CD4-positive, alpha-beta T cell treated with Interleukin-17A for 1 hour (primary cell): ENCODE measurements around the gene ABAT.
"Not testable (repeated sequence)": the region's sequence is repeated elsewhere in the genome, so short reads cannot be mapped to it uniquely, and the experiment has no call there.

Experiments
- DNase-seq: peaks from one replicate; pipeline ENCODE4 v3.0.0-alpha.2; 2020

ABAT gene

DNA sequence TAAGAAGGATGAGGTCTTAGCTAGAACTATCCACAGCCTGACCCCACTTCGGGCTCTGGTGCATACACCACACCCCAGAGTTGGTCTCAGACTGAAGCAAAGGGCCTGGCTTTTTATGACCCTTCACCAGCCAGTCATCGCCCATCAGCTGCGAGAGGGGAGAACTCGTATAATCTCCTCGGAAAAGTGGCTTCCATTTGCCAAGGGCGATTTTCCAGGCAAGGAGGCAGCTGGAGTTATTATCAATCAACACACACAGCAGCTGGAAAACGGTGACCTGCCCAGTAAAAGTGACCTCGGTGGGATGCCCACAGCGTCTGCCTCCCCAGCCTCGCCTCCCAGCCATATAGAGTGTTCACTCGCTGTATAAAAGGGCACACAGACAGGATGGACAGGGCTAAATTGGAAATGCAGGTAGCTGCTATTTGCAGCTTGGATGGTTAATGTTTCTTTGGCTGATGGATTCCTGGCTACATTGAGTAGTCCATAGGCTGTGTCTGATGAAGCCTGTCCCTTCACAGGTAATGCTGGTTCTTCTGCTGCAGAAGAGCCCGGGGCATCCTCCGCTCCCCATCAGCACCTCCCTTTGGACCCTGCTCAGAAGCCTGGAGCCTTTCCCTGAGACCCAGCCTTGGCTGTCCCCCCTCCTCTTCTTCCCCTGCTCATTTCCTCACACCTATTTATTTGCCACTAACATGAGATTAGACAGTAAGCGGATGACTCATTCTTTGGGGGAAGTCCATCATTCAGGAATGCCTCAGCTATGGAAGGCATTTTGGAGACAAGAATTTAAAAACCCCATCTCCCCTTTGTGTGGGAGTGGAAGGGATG lies 77.3 kb downstream of the ABAT start:
- no peak for DNase-seq

DNA sequence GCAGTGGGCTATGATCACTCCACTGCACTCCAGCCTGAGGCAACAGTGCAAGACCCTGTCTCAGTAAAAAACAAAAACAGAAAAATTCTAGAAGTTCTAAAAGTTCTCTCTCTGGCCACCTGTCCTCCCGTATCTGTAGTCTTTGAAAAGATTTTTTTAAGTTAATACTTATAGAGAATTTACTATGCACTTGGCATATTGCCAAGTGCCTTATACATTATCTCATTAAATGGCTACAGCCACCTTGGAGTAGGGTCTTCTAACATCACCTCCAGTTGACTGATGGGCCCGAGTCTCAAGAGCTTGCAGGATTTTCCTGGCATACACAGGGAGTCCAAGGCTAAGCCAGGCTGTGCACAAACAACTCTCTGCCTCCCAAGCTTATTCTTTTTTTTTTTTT lies 78.3 kb downstream of the ABAT start:
- DNase-seq, result no peak

DNA sequence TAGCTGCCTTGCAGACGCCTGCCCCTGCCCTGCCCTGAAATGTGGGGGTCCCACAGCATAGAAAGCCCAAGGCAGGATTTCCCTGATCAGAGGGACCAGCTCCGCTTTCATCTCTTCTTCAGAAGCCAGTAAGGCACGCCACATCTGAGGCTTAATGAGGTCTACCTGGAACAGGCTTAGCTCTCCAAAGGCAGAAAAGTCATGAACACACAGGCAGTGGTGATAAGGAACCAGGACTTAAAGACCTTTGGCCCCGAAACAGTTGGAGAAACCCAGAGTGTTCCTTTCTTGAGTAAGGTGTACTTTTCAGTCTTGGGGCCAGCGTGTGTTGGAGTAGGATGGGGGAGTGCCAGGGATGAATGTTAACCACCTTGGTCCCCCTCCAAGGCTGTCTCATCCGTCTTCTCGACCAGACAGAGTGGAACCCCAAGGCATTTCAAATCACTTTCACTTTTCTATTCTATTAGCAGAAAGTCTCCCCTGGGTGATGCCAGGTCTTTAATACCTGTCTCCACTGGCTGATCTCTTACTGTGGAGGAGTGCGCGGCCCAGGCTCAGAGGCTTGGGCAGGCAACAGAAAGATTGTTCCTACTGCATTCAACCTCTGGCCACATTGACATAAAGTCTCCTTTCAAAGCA lies 79.1 kb downstream of the ABAT start:
- no peak for DNase-seq

DNA sequence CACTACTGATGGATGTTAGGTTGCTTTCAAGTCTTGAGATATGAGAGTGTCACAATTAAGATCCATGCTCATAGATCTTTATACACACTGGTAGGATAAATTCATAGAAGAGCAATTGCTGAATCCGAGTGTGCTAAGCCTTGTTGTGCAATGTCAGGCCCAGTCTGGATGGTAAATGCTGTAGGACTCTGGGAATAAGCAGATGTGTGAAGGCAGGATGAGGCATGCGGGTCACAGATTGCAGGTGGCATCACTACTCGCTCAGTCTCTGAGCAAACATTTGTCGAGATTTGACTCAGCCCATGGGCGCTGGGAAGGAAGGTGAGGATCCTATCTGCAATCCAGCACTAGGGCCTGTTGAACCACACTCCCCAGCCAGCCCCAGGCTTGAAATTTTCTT lies 82.3 kb downstream of the ABAT start:
- no peak for DNase-seq

DNA sequence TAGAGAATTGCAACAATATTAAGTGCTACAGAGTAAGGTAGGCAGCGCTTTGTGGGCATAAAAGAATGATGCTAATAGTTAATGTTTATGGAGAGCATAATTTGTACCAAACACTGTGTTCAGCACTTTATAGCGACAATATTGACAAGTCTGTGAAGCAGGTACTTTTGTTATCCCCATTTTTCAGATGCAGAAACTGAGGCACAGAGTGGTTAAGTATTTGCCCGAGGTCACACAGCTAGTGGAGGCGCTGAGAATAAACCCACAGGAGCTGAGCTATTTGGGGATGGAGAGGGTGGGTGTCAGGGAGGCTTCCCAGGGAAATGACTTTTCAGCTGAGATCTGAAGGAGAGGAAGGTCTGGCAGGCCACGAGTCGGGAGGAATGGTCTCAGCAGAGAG lies 83.6 kb downstream of the ABAT start:
- DNase-seq, result no peak

DNA sequence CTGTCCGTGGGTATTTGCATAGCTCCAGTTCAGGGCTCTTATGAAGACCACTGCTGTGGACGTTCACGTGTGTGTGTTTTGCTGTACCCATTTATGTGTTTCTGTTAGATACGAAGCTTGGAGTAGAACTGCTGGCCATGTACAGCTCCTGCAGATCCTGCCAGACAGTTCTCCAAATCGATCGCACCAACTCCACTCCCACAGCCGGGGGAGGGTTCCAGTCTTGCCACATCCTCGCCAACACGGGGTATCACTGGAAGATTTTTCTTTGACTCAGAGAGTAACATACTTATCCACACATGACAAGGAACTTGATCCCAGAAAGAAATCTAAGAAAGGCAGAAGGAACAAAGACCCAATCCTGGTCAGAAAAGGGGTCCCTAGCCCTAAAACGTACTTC lies 85.6 kb downstream of the ABAT start:
- DNase-seq, result no peak

DNA sequence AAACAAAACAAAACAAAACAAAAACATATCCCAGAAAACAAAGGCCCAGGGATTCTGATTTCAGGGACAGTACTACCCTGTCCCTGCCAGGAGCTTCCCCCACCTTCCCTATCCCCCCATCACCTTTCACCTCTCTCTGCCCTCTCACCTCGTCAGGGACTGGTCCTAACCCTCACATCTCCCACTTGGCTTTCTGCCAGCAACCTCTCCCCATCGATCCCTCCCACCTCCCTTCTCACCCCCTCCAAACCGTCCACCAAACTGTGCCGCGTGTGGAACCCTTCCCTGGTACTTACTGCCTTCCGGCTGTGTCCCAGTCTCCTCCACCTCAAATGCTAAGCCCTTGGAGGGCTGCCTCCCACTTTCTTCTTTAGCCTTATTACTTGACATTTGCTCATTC lies 86.7 kb downstream of the ABAT start:
- DNase-seq, result no peak

DNA sequence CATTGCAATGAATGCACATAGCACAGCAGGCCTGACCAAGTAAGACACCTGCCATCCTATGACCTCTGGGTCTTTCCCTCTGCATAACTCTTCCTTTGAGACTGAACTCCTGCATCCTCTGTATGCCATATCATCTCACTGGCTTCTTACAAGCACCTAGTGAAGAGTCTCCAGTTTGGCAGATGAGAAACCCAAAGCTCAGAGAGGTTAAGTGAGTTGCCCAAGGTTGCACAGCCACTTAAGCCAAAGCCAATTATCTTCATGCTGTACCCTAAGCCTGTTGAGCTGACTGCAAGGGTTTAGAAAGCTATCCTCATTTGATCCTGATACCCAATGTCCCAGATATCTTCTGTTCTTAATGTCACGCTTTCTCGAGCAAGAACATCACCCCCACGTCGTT lies 87.8 kb downstream of the ABAT start:
- DNase-seq, result no peak

DNA sequence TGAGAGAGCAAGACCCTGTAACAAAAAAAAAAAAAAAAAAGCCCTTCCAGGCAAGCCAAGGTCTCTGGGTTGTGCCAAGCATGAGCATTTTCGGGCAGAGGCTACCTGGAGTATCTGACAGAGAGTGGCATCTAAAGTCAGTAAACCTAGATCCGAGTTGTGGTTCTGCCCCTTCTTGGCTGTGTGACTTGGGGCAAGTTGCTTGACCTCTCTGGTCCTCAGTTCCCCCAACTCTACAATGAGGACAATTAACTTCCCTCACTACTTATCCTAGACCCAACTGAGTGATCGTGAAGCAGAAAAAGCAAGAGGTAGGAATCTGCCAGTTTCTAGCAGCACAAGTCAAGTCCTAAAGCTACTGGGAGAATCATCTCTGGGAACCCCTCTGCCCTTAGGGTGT lies 88.7 kb downstream of the ABAT start:
- DNase-seq, result no peak

DNA sequence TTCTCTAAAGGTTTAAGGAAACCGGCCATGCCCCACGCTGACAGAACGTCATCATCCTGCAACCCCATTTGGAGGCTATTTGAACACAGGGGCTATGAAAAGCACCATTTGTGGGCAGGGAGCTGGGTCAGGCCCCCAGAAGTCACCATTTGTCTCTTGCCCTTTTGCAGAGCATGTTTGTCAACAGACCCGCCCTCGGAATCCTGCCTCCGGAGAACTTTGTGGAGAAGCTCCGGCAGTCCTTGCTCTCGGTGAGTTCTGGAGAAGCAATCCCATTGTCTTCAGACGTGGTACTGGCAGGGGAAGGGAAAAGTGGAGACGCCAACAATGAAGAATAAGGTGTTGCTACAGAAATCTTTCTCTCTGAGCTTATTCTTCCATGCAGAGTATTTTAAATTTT lies 89.5 kb downstream of the ABAT start:
- DNase-seq, result no peak

DNA sequence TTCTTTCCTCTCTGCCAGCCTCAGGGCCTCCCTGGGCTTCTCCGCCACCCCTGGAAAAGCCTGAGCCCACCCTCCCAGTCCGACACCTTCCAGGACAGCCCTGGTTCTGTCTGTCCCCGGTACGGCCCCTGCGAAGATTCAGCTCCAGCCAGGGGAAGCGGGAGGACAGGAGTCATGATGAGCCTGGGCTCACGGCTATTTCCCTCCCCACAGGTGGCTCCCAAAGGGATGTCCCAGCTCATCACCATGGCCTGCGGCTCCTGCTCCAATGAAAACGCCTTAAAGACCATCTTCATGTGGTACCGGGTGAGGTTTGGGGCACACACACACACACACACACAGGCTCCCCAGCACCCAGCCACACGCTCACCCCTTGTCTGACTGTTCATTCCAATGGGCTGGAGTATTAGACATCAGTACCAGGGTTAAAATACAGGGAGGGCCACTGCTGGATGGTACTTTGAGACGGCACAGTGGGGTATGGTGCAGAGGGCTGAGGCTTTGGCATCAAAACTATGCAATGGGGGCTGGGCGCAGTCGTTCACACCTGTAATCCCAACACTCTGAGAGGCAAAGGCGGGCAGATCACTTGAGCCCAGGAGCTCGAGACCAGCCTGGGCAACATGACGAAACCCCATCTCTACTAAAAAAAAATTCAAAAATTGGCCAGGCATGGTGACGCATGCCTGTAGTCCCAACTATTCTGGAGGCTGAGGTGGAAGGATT lies 90.3 kb downstream of the ABAT start:
- DNase-seq, result no peak

DNA sequence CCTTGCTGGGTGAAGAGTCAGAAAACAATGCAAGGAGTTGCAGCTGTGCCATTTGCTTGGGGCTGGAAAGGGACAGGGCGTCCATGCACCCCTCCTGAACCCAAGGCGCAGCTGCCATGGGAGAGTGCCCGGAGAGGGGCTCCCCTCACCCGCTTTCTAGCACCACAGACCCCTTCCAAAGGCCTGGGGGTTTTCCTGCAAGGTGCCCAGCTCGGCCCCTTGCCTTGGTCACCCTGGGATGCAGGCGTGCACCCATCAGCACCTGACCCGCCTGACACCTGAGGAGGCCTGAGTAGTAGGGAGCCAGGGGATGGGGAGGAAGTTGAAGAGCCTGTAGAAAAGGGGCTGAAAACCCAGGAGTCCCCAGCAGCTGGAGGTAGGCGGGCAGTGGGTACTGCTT lies 92.8 kb downstream of the ABAT start:
- no peak for DNase-seq

DNA sequence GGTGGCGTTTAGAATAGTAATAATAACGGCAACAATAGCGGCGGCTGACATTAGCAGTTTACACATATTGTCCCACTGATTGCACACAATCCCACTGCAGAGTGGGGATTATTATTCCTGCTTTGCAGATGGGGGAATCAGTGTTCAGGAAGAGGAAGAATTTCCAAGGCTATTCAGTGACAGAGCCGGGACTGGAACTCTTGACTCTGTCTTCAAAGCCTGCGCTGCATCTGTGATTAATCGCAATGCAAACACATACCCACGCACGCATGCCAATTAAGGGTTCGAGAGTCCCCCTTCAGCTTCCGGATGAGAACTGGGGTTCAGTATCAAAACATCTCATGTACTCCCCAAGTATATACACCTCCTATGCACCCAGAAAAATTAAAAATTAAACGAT lies 93.9 kb downstream of the ABAT start:
- no peak for DNase-seq

DNA sequence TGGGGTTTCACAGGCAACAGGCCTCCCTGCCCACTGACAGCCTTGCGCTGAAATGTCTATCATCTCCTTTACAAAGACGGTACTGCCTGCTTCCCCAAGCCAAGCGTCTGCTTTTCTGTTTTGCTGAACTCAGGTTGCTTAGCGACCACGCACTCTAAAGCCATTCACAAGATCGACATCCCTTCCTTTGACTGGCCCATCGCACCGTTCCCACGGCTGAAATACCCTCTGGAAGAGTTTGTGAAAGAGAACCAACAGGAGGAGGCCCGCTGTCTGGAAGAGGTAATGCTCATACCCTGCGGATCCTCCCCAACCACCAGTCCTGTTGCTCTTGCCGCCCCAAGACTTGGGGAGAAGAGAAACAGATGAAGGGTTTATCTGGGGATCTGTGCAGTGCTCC lies 94.3 kb downstream of the ABAT start:
- DNase-seq, result no peak

DNA sequence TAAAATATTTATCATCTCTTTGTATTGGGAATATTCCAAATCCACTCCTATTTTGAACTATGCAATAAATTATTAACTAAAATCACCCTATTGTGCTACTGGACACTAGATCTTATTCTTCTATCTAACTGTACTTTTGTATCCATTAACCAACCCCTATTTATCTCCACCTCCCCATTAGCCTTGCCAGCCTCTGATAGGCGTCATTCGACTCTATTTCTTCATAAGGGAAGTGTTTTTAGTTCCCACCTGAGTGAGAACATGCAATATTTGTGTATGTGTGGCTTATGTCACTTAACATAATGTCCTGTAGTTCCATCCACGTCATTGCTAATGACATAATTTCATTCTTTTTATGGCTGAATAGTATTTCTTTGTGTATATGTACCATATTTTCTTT lies 99.1 kb downstream of the ABAT start:
- DNase-seq, result no peak

DNA sequence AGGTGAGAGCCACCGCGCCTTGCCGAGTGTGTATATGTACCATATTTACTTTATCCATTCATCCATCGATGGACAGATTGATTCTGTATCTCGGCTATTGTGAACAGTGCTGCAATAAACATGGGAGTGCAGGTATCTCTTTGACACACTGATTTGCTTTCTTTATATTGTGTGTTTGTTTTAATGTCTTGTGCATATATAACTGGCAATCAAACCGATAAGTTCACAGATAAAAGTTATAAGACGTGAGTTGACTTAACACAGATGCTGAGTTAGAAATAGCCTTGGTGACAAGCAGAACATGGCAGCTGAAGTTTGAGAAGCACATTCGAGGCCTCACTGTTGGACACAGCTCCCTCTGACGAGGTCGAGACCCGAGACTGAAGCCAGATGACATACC lies 99.8 kb downstream of the ABAT start:
- no peak for DNase-seq

DNA sequence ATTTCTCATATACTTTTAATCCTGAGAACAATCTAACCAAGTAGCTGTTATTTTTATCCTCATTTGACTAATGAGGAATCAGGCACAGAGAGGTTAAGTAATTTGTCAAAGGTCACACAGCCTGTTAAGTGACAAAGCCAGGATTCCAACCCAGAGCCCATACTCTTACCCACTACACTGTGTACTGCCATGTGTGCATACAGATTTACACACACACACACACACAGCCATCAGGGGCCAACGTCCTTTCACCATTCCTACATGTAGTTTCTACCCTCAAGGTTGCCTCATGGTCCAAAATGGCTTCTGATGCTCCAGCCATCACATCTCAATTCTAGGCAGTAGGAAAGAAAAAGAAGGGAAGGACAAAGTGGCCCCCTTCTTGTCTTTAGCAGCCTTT lies 100.9 kb downstream of the ABAT start:
- no peak for DNase-seq

DNA sequence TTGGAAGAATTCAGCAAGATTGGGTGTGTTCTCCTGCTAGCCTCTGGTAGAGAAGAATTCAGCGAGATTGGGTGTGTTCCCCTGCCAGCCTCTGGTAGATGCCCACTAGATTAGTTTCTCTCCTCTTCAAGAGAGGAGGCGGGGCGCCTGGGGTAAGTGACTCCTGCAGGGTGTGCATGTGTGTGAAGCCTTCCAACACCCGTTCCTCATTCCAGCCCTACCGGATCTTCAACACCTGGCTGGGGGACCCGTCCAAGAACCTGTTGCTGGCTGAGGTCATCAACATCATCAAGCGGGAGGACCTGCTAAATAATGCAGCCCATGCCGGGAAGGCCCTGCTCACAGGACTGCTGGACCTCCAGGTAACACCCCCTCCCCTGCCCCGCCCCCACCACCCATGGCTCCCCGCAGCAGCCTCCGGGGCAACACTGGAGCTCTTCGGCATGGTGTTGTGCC lies 101.7 kb downstream of the ABAT start:
- no peak for DNase-seq

DNA sequence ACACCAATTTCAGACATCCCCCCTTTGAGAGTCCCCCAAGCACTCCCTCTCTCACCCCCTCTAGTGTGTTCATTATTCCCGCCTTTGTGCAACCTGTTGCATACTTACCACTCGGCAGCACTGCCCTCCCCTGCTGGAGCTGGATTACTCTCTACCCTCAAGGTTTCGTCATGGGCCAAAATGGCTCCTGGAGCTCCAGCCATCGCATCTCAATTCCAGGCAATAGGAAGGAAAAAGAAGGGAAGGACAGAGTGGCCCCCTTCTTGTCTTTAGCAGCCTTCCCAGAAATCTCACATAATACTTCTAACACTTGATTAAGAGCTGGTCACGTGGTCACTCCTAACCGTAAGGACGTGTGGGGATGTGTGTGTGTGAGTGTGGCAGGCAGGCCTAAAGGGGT lies 102.8 kb downstream of the ABAT start:
- DNase-seq, result no peak

DNA sequence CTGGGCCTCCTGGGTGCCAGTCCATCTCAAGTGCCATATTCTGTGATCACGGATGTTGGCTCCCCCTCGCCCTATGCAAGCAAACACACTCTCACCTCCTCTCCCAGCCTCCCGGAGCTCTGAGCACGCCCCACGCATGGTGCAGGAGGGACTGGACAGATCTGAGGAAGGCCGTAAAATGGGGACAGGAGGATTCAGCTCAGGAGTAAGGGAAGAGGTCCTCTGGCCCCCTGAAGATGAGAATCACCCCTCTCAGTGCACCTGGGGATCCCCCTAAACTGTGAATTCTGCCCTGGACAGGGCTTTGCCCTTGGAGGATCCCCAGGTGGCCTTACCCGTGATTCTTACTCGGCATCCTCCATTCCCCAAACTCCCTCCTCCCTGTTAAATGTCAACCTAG lies 107.4 kb downstream of the ABAT start:
- no peak for DNase-seq

DNA sequence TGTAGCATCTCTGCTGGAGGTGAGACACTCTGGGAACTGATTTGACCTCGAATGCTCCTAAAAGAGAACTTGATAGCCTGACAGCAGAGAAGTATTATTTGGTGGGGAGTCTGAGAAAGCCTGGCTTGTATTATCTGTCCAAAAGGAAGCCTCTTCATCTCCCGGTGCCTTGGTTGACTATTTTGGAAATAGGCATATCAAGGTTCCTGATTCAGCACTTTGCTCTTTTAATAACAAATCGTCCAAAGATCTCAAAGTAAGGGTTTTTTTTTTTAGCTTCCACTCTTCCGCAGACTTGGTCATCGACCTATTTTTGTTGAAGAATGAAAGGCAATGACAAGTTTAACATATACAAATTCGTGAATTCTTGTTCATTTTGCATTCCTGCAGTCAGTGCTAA lies 108.3 kb downstream of the ABAT start:
- no peak for DNase-seq

DNA sequence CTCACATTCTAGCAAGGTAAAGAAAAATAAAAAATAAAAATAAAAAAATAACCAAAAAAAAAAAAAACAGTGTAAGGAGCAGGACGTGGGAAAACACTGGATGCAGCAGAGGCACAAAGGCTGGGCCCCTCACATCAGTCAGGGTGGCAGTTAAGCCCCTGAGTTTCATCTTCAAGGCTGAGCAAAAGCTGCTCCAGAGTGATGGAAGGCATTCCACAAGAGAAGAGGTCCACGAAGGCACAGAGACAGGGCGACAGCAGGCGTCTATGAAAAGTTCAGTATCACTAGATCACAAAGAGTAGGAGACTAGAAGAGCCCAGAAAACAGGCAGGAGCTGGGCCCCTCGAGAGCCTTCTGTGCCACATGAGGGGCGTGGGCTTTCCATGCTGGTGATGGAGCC lies 111.0 kb downstream of the ABAT start:
- no peak for DNase-seq

DNA sequence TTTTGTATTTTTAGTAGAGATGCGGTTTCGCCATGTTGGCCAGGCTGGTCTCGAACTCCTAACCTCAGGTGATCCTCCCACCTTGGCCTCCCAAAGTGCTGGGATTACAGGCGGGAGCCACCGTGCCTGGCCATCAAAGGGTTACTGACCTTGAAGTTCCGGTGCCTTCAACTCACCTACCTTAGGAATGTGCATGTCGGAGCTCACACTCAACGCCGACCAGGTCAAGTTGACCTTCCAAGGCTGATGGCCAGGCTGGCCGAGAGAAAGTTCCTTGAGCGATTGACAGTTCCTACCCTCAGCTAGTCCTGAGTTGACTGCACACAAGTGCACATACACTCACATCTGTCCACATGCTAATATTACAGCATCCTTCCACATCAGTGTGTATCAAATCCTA lies 111.9 kb downstream of the ABAT start:
- DNase-seq, result not testable (repeated sequence)

DNA sequence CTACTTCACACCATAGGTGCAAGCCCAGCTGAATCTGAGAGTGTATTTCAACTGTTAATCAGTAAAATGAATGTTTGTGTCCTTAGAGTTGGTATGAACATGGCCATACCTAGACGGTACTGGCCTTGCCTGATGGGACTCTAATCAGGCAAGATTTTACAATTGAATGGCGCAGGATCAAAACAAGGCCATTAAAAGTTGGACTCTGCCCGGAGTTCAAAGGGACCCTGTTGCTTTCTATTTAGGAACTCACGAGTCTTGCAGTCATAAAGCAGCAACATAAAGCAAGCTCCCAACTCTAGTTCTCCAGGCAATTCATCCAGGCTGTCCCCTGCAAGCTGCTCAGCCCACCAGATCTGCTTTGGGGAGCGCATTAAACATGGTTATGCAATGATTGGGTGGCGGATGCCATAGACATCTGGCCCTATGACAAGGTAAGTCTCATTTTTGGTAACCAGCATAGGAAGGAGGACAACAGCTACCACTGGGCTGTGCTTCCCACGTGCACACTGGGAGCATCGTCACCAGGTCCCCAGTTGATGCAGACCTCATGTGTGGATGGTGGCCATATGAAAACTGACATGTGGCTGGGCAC lies 114.3 kb downstream of the ABAT start:
- DNase-seq, result no peak
